Activated CD8-positive, alpha-beta memory T cell treated with anti-CD3 and anti-CD28 coated beads, Interleukin-2, amount 50 U/mL, for 24 hours (primary cell): Measurements from ENCODE around the gene SLC16A7.

Source experiments
- DNase-seq: peaks from one replicate; pipeline ENCODE4 v3.0.0-alpha.2; 2020; ENCODE audit errors: extremely low read depth

Gene SLC16A7

GRCh38 chr12:59668674-59669073, 72.8 kb downstream of the SLC16A7 start:
- no peak for DNase-seq

GRCh38 chr12:59672273-59672672, 76.4 kb downstream of the SLC16A7 start:
- DNase-seq = no peak

GRCh38 chr12:59675461-59675860, 79.6 kb downstream of the SLC16A7 start:
- no peak for DNase-seq

GRCh38 chr12:59677857-59678256, 82.0 kb downstream of the SLC16A7 start:
- DNase-seq = no peak

GRCh38 chr12:59678759-59679411, 83.1 kb downstream of the SLC16A7 start:
- no peak for DNase-seq

GRCh38 chr12:59689776-59690175, 93.9 kb downstream of the SLC16A7 start:
- DNase-seq = no peak

- DNase-seq = no peak
Observed at GRCh38 chr12:59695379-59695778, 99.5 kb downstream of the SLC16A7 start.

- no peak for DNase-seq
Observed at GRCh38 chr12:59698600-59698999, 102.8 kb downstream of the SLC16A7 start.

- DNase-seq = no peak
Observed at GRCh38 chr12:59699421-59700152, 103.8 kb downstream of the SLC16A7 start.

GRCh38 chr12:59700153-59700450, 104.3 kb downstream of the SLC16A7 start:
- no peak for DNase-seq

- no peak for DNase-seq
Observed at GRCh38 chr12:59708064-59708463, 112.2 kb downstream of the SLC16A7 start.

GRCh38 chr12:59708484-59708883, 112.7 kb downstream of the SLC16A7 start:
- no peak for DNase-seq

GRCh38 chr12:59710004-59710628, 114.3 kb downstream of the SLC16A7 start:
- DNase-seq = no peak

GRCh38 chr12:59710964-59711363, 115.1 kb downstream of the SLC16A7 start:
- DNase-seq = no peak

- DNase-seq = no peak
Observed at GRCh38 chr12:59715434-59715833, 119.6 kb downstream of the SLC16A7 start.

GRCh38 chr12:59716043-59716442, 120.2 kb downstream of the SLC16A7 start:
- no peak for DNase-seq

- DNase-seq = no peak
Observed at GRCh38 chr12:59717436-59717835, 121.6 kb downstream of the SLC16A7 start.

- DNase-seq = no peak
Observed at GRCh38 chr12:59719701-59720100, 123.9 kb downstream of the SLC16A7 start.

GRCh38 chr12:59723520-59723919, 127.7 kb downstream of the SLC16A7 start:
- DNase-seq = no peak

GRCh38 chr12:59724011-59724695, 128.3 kb downstream of the SLC16A7 start:
- no peak for DNase-seq

- DNase-seq = no peak
Observed at GRCh38 chr12:59733200-59733599, 137.4 kb downstream of the SLC16A7 start.

GRCh38 chr12:59734371-59734770, 138.5 kb downstream of the SLC16A7 start:
- no peak for DNase-seq

GRCh38 chr12:59735231-59735630, 139.4 kb downstream of the SLC16A7 start:
- no peak for DNase-seq
